HepG2 (cell line): Measurements from ENCODE around the gene DAB2IP. TPM values are rescaled to one million over a fixed set of nuclear protein-coding genes. Genes with fewer than 3 reads are reported as not detected.

Experiments
- AHDC1 ChIP-seq: sonication (generic); formaldehyde crosslinking; IDR thresholded peaks from 2 replicates; pipeline ENCODE4 v1.5.1; 2020; ENCODE audit warnings: mild to moderate bottlenecking, missing genetic modification reagents, borderline replicate concordance
- ATF4 ChIP-seq, 2 experiments: fragments of 450-650 bp in 1 of 2; sonication (generic) in 1 of 2; formaldehyde crosslinking; IDR thresholded peaks; 2 replicates each; pipeline versions ENCODE4 v1.5.0 to v1.8.0; 2020 to 2022; ENCODE audit warnings: mild to moderate bottlenecking in 1 of 2, missing genetic modification reagents in 1 of 2
- CBX5 ChIP-seq: sonication (generic); formaldehyde crosslinking; IDR thresholded peaks from 2 replicates; pipeline ENCODE4 v1.4.0; 2020; ENCODE audit warnings: missing genetic modification reagents, borderline replicate concordance
- CENPX ChIP-seq: sonication (generic); formaldehyde crosslinking; IDR thresholded peaks from 2 replicates; pipeline ENCODE4 v1.9.0; 2021; ENCODE audit warnings: mild to moderate bottlenecking, missing genetic modification reagents, moderate library complexity
- EHMT2 ChIP-seq: fragments of 200-600 bp; sonication (generic); IDR thresholded peaks from 2 replicates; pipeline ENCODE4 v1.7.0; 2017; ENCODE audit warnings: antibody characterized with exemption, low read depth, low read length, borderline replicate concordance
- ELK4 ChIP-seq: sonication (generic); formaldehyde crosslinking; IDR thresholded peaks from 2 replicates; pipeline ENCODE4 v1.9.0; 2021; ENCODE audit warnings: missing genetic modification reagents, borderline replicate concordance
- JUND ChIP-seq: sonication (generic); formaldehyde crosslinking; IDR thresholded peaks from 2 replicates; pipeline ENCODE4 v1.8.0; 2022; ENCODE audit warnings: mild to moderate bottlenecking, missing genetic modification reagents
- MAX ChIP-seq: IDR thresholded peaks from 2 replicates; pipeline ENCODE4 v1.6.1; 2012; ENCODE audit warnings: inconsistent platforms
- MED1 ChIP-seq: sonication (generic); formaldehyde crosslinking; IDR thresholded peaks from 2 replicates; pipeline ENCODE4 v1.4.0; 2020; ENCODE audit warnings: missing genetic modification reagents
- SSRP1 ChIP-seq: IDR thresholded peaks from 2 replicates; pipeline ENCODE4 v1.6.1; 2016; ENCODE audit warnings: control low read depth
- XRCC5 ChIP-seq: fragments of 200-400 bp; formaldehyde crosslinking; optimal IDR thresholded peaks from 2 replicates; pipeline ENCODE3; 2017; ENCODE audit warnings: mild to moderate bottlenecking, low read length
- ZNF343 ChIP-seq: sonication (generic); formaldehyde crosslinking; IDR thresholded peaks from 2 replicates; pipeline ENCODE4 v1.4.0; 2020; ENCODE audit warnings: mild to moderate bottlenecking, missing genetic modification reagents
- ZNF468 ChIP-seq: sonication (generic); formaldehyde crosslinking; IDR thresholded peaks from 2 replicates; pipeline ENCODE4 v1.8.0; 2022; ENCODE audit warnings: mild to moderate bottlenecking, moderate library complexity, missing genetic modification reagents
- ZNF570 ChIP-seq: sonication (generic); formaldehyde crosslinking; IDR thresholded peaks from 2 replicates; pipeline ENCODE4 v1.4.0; 2020; ENCODE audit warnings: mild to moderate bottlenecking, missing genetic modification reagents, borderline replicate concordance
- ZNF629 ChIP-seq: sonication (generic); formaldehyde crosslinking; conservative IDR thresholded peaks from 2 replicates; pipeline ENCODE4 v1.5.0; 2020; ENCODE audit warnings: missing genetic modification reagents
- ZNF746 ChIP-seq: sonication (generic); formaldehyde crosslinking; IDR thresholded peaks from 2 replicates; pipeline ENCODE4 v1.8.0; 2022; ENCODE audit warnings: mild to moderate bottlenecking, missing genetic modification reagents
- ZNF891 ChIP-seq: sonication (generic); formaldehyde crosslinking; IDR thresholded peaks from 2 replicates; pipeline ENCODE4 v1.5.0; 2020; ENCODE audit warnings: mild to moderate bottlenecking, missing genetic modification reagents
- ZXDC ChIP-seq: sonication (generic); formaldehyde crosslinking; IDR thresholded peaks from 2 replicates; pipeline ENCODE4 v1.5.0; 2020; ENCODE audit warnings: mild to moderate bottlenecking, missing genetic modification reagents
- polyA plus RNA-seq, 8 experiments: library from polyadenylated mRNA; depleted of rRNA in 3 of 8; stranded (reverse) in 7 of 8; unstranded in 1 of 8; fragments of >200 nt; fragmentation: Illumina TruSeq in 4 of 8; extraction: Trizol in 4 of 8; gene quantifications; 2 replicates each; pipeline versions ENCODE4 v1.2.1 to v1.2.3, GENCODE V29; 2011 to 2016; ENCODE audit warnings: low read depth in 4 of 8, missing spikeins in 1 of 8, mixed read lengths in 1 of 8; ENCODE audit not compliant: insufficient read depth in 1 of 8
- total RNA-seq, 5 experiments: library from RNA; depleted of rRNA; stranded (reverse); fragments of >200 nt; fragmentation: Illumina TruSeq; extraction: Trizol; gene quantifications; 2 replicates each; pipeline ENCODE4 v1.2.3, GENCODE V29; 2016; ENCODE audit warnings: low read depth in 1 of 5

Gene DAB2IP
- total and polyA plus RNA-seq, 2 of the 13 experiments (the other 11 are each of a cell fraction or from before 2014, with no cell fraction given), result 25.3 to 37.9 TPM

GRCh38 chr9:121638901-121639592, 12.4 kb upstream of the DAB2IP start (continued):
- TF ChIP-seq EHMT2, result no peak
- TF ChIP-seq ZNF468 (CRISPR knock-in tag), result no peak
- no peak for TF ChIP-seq ELK4 (CRISPR knock-in tag)
- TF ChIP-seq SSRP1 (CRISPR knock-in tag), result no peak
- no peak for TF ChIP-seq CENPX
- TF ChIP-seq ATF4 (CRISPR knock-in tag; IDR thresholded peaks at IDR 0.05), result no peak
- peak; percentile 73 for TF ChIP-seq ZNF629
- TF ChIP-seq ZNF746 (CRISPR knock-in tag), result no peak
- peak; percentile 19; the same call in 1 of the 2 replicates for TF ChIP-seq CBX5 (CRISPR knock-in tag)
- no peak for TF ChIP-seq ZNF891 (CRISPR knock-in tag)
- TF ChIP-seq JUND (CRISPR knock-in tag), result no peak
- TF ChIP-seq ZNF343 (CRISPR knock-in tag), result peak; percentile 100
- no peak for TF ChIP-seq XRCC5
- TF ChIP-seq MAX, result no peak; the same call in 1 of the 2 replicates
- TF ChIP-seq AHDC1, result no peak
- no peak for TF ChIP-seq ZNF570 (CRISPR knock-in tag)
- TF ChIP-seq MED1, result no peak
- TF ChIP-seq ZXDC (CRISPR knock-in tag), result no peak
